RWPE1 (cell line): ENCODE results near the gene VASH1.

ENCODE experiments used
- CTCF ChIA-PET: fragments of 350-600 bp; sonication (Branson Sonifier 250); formaldehyde crosslinking; extraction: SDS; loops from one replicate; lab custom pipeline; 2021; lab: Yijun Ruan, JAX
- POLR2A ChIA-PET: fragments of 400-600 bp; formaldehyde crosslinking; extraction: SDS; loops from one replicate; lab custom pipeline; 2020; ENCODE audit warnings: antibody characterized with exemption; ENCODE audit not compliant: low non-redundant PET; lab: Yijun Ruan, JAX
- DNase-seq: peaks from one replicate; pipeline ENCODE4 v3.0.0; 2012; ENCODE audit warnings: low spot score
- H3K27ac ChIP-seq: fragments of 450-650 bp; 2 replicates; pipeline ENCODE4 v1.5.1; 2017
- CTCF ChIP-seq: fragments of 450-650 bp; conservative IDR thresholded peaks from 2 replicates; pipeline ENCODE4 v1.5.1; 2017; ENCODE audit warnings: low read depth, mild to moderate bottlenecking

Gene VASH1

GRCh38 chr14:76761136-76761959, at the start of gene VASH1:
VASH1 (plus strand) TSS chr14:76761468; CDS start chr14:76762822, 1,354 bp downstream.
- ChIA-PET POLR2A (no interaction called here), CTCF (interaction anchor here (0.6 to 1.3 kb wide), 2 partner anchors 51 to 714 kb away, joined by 3 to 4 read pairs; no protein-coding TSS in a partner anchor)
- TF ChIP-seq CTCF: no peak

GRCh38 chr14:76713121-76713520, 48.1 kb upstream of the VASH1 start:
- CTCF ChIA-PET: interaction anchor here (0.5 kb wide), 1 partner anchor 98 kb away, joined by 3 read pairs; no protein-coding TSS in a partner anchor

More at GRCh38 chr14:76761136-76761959, at the start of gene VASH1:
- H3K27ac ChIP-seq: peak within 1 kb of the TSS; percentile 16; the same call in 1 of the 2 replicates
- DNase-seq: peak; percentile 73

GRCh38 chr14:76714470-76714869, 46.8 kb upstream of the VASH1 start:
- no peak for DNase-seq
- CTCF ChIA-PET: interaction anchor here (0.6 kb wide), 1 partner anchor 201 kb away, joined by 3 read pairs; no protein-coding TSS in a partner anchor
- POLR2A ChIA-PET: no interaction called here
- no peak overlapping the region for H3K27ac ChIP-seq
- no peak for TF ChIP-seq CTCF

More at GRCh38 chr14:76713121-76713520, 48.1 kb upstream of the VASH1 start:
- no peak for TF ChIP-seq CTCF
- no peak overlapping the region for H3K27ac ChIP-seq
- no peak for DNase-seq
- POLR2A ChIA-PET: no interaction called here

- DNase-seq: no peak
- CTCF ChIA-PET: interaction anchor here (0.6 kb wide), 1 partner anchor 1170 kb away, joined by 6 read pairs; no protein-coding TSS in a partner anchor
- POLR2A ChIA-PET: no interaction called here
- no peak for TF ChIP-seq CTCF
- H3K27ac ChIP-seq: no peak overlapping the region
Measured at GRCh38 chr14:76715101-76715500, 46.2 kb upstream of the VASH1 start.

- ChIA-PET CTCF (interaction anchor here (0.6 to 0.7 kb wide), 4 partner anchors 44 to 1227 kb away, joined by 3 to 6 read pairs (median 4); no protein-coding TSS in a partner anchor), POLR2A (no interaction called here)
- no peak for TF ChIP-seq CTCF
- H3K27ac ChIP-seq: no peak overlapping the region
- DNase-seq: no peak
Measured at GRCh38 chr14:76715511-76716081, 45.7 kb upstream of the VASH1 start.

- ChIA-PET POLR2A (no interaction called here), CTCF (interaction anchor here (0.6 to 0.7 kb wide), 3 partner anchors 43 to 1228 kb away, joined by 3 read pairs; no protein-coding TSS in a partner anchor)
- DNase-seq: no peak
- no peak for TF ChIP-seq CTCF
- H3K27ac ChIP-seq: no peak overlapping the region
Measured at GRCh38 chr14:76716285-76716684, 45.0 kb upstream of the VASH1 start.
